K562 (cell line): ENCODE results near the gene MYO15B. TPM values are rescaled to one million over a fixed set of nuclear protein-coding genes. Genes with fewer than 3 reads are reported as not detected.

ENCODE experiments used
- ATAC-seq: fragments of 200-7000 bp; cut with Tn5 transposase; 3 replicates; pipeline ENCODE4 v1.9.1; 2020; ENCODE audit warnings: moderate library complexity
- BruUV-seq: library from RNA; stranded (reverse); fragments of 400-500 nt; replicated peaks from 2 replicates; lab custom pipeline; 2021; lab: Mats Ljungman, UMichigan
- CTCF ChIA-PET: fragments of 300-600 bp; formaldehyde crosslinking; extraction: SDS; loops from one replicate; lab custom pipeline; 2021; ENCODE audit warnings: low intra/inter-chr PET ratio; lab: Yijun Ruan, JAX
- POLR2A ChIA-PET: fragments of 300-600, 350-650 bp; sonication (Branson Sonifier 250); formaldehyde crosslinking; extraction: SDS; loops from one replicate; lab custom pipeline; 2021; ENCODE audit warnings: antibody characterized with exemption, inconsistent platforms; lab: Yijun Ruan, JAX
- DNase-seq, 4 experiments: peaks; one replicate each; pipeline versions ENCODE4 v3.0.0 to v3.0.0-alpha.2; 2011 to 2018; ENCODE audit warnings: low spot score in 3 of 4, mixed read lengths in 3 of 4; ENCODE audit errors: extremely low read depth in 1 of 4
- FAIRE-seq: peaks from 2 replicates; lab custom pipeline; 2011; peaks lifted over from hg19 to GRCh38; lab: Jason Lieb, UNC
- H2AFZ ChIP-seq: 2 replicates; pipeline ENCODE4 v1.6.0; 2011; ENCODE audit warnings: low read depth, low read length, control low read depth, inconsistent platforms
- H3K27ac ChIP-seq: fragments of 200-600 bp; 3 replicates; pipeline ENCODE4 v1.8.0; 2011; ENCODE audit warnings: low read depth, mild to moderate bottlenecking, control low read depth, inconsistent platforms, low read length, moderate library complexity, mixed read lengths; ENCODE audit errors: extremely low read depth
- H3K27me3 ChIP-seq, 2 experiments: fragments of 300-600 bp in 1 of 2; 2 replicates in 1 of 2; 3 replicates in 1 of 2; pipeline versions ENCODE4 v1.6.0 to v1.8.0; 2011; ENCODE audit warnings: inconsistent platforms in 2 of 2, low read length in 2 of 2, mild to moderate bottlenecking in 1 of 2, mixed read lengths in 1 of 2, moderate library complexity in 1 of 2; ENCODE audit not compliant: control insufficient read depth in 2 of 2, insufficient read depth in 2 of 2
- H3K36me3 ChIP-seq: fragments of 300-600 bp; 3 replicates; pipeline ENCODE4 v1.8.0; 2011; ENCODE audit warnings: mild to moderate bottlenecking, low read length, inconsistent platforms; ENCODE audit not compliant: control insufficient read depth, insufficient read depth
- H3K4me1 ChIP-seq, 2 experiments: fragments of 200-600 bp in 1 of 2; replicated peaks in 1 of 2; 2 replicates in 1 of 2; 3 replicates in 1 of 2; pipeline versions ENCODE4 v1.5.1 to v1.8.0; 2011; ENCODE audit warnings: inconsistent platforms in 2 of 2, low read length in 2 of 2, mild to moderate bottlenecking in 1 of 2, mixed read lengths in 1 of 2, moderate library complexity in 1 of 2; ENCODE audit not compliant: control insufficient read depth in 2 of 2, insufficient read depth in 2 of 2
- H3K4me2 ChIP-seq: 2 replicates; pipeline ENCODE4 v1.6.1; 2011; ENCODE audit warnings: low read length, control low read depth, inconsistent platforms, mixed read lengths; ENCODE audit not compliant: insufficient read depth
- H3K4me3 ChIP-seq: fragments of 200-600 bp; sonication (generic), shearing (Covaris generic); 2 replicates; pipeline ENCODE4 v1.5.1; 2016; ENCODE audit warnings: control low read depth, inconsistent platforms
- H3K79me2 ChIP-seq: fragments of 200-600 bp; 3 replicates; pipeline ENCODE4 v1.8.0; 2011; ENCODE audit warnings: low read length, inconsistent platforms; ENCODE audit not compliant: control insufficient read depth, insufficient read depth
- H3K9ac ChIP-seq, 2 experiments: 2 replicates each; pipeline versions ENCODE4 v1.6.0 to v1.6.1; 2011; ENCODE audit warnings: low read depth in 2 of 2, low read length in 2 of 2, control low read depth in 1 of 2, inconsistent platforms in 1 of 2, mild to moderate bottlenecking in 1 of 2, mixed read lengths in 1 of 2; ENCODE audit not compliant: insufficient read depth in 1 of 2
- H3K9me1 ChIP-seq: one replicate; pipeline ENCODE4 v1.6.0; 2011; ENCODE audit warnings: inconsistent platforms, mild to moderate bottlenecking, low read length, moderate library complexity; ENCODE audit not compliant: control insufficient read depth, insufficient read depth
- H3K9me3 ChIP-seq: replicated peaks from 2 replicates; pipeline ENCODE4 v1.5.1; 2011; ENCODE audit warnings: low read depth, low read length, inconsistent platforms; ENCODE audit not compliant: control insufficient read depth, insufficient read depth
- H4K20me1 ChIP-seq: replicated peaks from 2 replicates; pipeline ENCODE4 v1.6.1; 2011; ENCODE audit warnings: low read length, inconsistent platforms, mixed read lengths; ENCODE audit not compliant: control insufficient read depth, insufficient read depth
- ZC3H11A ChIP-seq: IDR thresholded peaks from 2 replicates; pipeline ENCODE4 v1.6.1; 2012; ENCODE audit warnings: low read depth, low read length, improper control_type of control experiment
- ZFP36 ChIP-seq: fragments of 150-350 bp; IDR thresholded peaks from 2 replicates; pipeline ENCODE4 v1.6.1; 2018; ENCODE audit warnings: low read length, low read depth; ENCODE audit not compliant: partially characterized antibody
- whole genome bisulfite sequencing: fragments of 100-300 bp; shearing (Covaris generic); methylation state at CpG from one replicate; pipeline ENCODE4 v1.1.6; 2016; ENCODE audit warnings: low coverage, mixed read lengths; ENCODE audit not compliant: insufficient coverage; ENCODE audit errors: missing lambda C conversion rate; 5-methylcytosine and 5-hydroxymethylcytosine counted together
- in situ Hi-C: fragments of 300-500 bp; cut with MboI; formaldehyde crosslinking; loops from 4 replicates; pipeline ENCODE4 v1.15.0; 2018; ENCODE audit warnings: inconsistent platforms, mixed read lengths
- intact Hi-C: fragments of 100-400 bp; cut with micrococcal nuclease; formaldehyde crosslinking; loops from 2 replicates; pipeline ENCODE4 v1.14.2; 2022
- polyA plus RNA-seq, 8 experiments: library from polyadenylated mRNA; depleted of rRNA in 4 of 8; stranded (reverse) in 5 of 8; unstranded in 3 of 8; fragments of >200 nt; fragmentation: Nextera tagmentation in 2 of 8; fragmentation: Illumina TruSeq in 1 of 8; extraction: Ambion mirVana in 2 of 8; extraction: Trizol in 1 of 8; gene quantifications; 2 replicates each; pipeline versions ENCODE4 v1.2.1 to v1.2.3, GENCODE V29; 2011 to 2014; ENCODE audit warnings: inconsistent platforms in 1 of 8, missing spikeins in 1 of 8
- total RNA-seq, 7 experiments: library from RNA; depleted of rRNA in 6 of 7; stranded (reverse); fragments of >200 nt in 6 of 7; fragmentation: Illumina TruSeq in 2 of 7; extraction: Trizol in 2 of 7; gene quantifications; 2 replicates each; pipeline versions ENCODE4 v1.2.1 to v1.2.3, GENCODE V29; 2011 to 2021; ENCODE audit warnings: low replicate concordance in 1 of 7
- TF ChIP-seq, protein P1 (sequence below): fragments of 250-450 bp; sonication (Bioruptor Pico); IDR thresholded peaks from 2 replicates; pipeline ENCODE4 v1.4.0; 2020; ENCODE audit warnings: mild to moderate bottlenecking, moderate library complexity

The MYO15B gene
- total and polyA plus RNA-seq, 9 of the 15 experiments (the other 6 are each of a cell fraction or from before 2014, with no cell fraction given): 0.05 to 3.1 (median 0.83) TPM; not detected in 2

DNA sequence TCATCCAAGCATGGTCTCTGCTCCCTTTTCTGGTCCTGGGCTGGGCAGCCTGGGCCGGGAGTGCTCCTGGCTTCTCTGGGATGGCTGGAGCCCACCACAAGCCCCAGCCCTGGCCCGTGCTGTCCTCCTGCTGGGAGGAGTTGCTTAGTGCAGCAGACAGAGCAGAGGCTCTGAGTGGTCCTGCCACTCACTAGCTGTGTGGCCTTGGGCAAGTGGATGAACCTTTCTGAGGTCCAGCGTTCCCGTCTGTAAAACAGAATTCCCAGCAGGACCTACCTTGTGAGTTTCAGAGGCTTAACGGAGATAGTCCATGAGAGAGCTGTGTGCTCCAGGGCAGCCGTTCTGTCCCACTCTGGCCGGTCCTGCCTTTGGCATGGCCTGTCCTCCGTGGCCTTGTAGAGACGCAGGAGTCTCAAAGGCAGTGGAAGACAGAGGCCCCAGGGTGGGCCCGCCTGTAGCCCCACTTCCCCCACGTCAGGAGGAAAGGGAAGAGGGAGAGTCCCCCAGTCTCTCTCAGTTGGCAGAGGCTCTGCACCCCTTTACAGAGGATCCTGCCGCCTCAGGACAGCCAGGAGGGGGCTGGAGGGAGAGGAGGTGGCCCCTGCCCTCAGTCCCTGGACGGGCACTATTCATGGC is 7.8 kb downstream of the MYO15B start:
- H3K36me3 ChIP-seq: no peaks in the 10 kb centered on the region
- no peak overlapping the region for H3K4me3 ChIP-seq
- TF ChIP-seq ZFP36 (peak; percentile 36), ZC3H11A (no peak)
- TF ChIP-seq, protein P1, sequence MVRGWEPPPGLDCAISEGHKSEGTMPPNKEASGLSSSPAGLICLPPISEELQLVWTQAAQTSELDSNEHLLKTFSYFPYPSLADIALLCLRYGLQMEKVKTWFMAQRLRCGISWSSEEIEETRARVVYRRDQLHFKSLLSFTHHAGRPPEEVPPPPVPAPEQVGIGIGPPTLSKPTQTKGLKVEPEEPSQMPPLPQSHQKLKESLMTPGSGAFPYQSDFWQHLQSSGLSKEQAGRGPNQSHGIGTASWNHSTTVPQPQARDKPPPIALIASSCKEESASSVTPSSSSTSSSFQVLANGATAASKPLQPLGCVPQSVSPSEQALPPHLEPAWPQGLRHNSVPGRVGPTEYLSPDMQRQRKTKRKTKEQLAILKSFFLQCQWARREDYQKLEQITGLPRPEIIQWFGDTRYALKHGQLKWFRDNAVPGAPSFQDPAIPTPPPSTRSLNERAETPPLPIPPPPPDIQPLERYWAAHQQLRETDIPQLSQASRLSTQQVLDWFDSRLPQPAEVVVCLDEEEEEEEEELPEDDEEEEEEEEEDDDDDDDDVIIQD (CRISPR knock-in tag): no peak
- H3K27me3 ChIP-seq: peaks cover 4 to 27% of the 10 kb centered on the region in 2 experiments; a peak in 4 of 5 replicates
- H2AFZ ChIP-seq: no peak overlapping the region
- 5% methylated on average over 13 of the region's 13 CpGs for WGBS
- FAIRE-seq: no peak
- no peaks in the 10 kb centered on the region for H3K9me3 ChIP-seq
- H3K9me1 ChIP-seq: no peaks in the 10 kb centered on the region
- no TSS peak for BruUV-seq
- no peak overlapping the region for H3K4me2 ChIP-seq
- H3K9ac ChIP-seq: peak overlapping the region in 1 of 2 experiments; percentile 36; a peak in 1 of 4 replicates
- in situ Hi-C loops: no loop called here
- CTCF ChIA-PET: no interaction called here
- POLR2A ChIA-PET: interaction anchor here (0.6 kb wide), 1 partner anchor 592 kb away, joined by 3 read pairs; no protein-coding TSS in a partner anchor
- H4K20me1 ChIP-seq: no peaks in the 10 kb centered on the region
- ATAC-seq: 0 out of 3 replicates have a peak, but pooled peaks have one; percentile 12
- H3K27ac ChIP-seq: no peak overlapping the region
- intact Hi-C loops: no loop called here
- peaks cover 0 to 25% of the 10 kb centered on the region in 2 experiments; a peak in 2 of 5 replicates for H3K4me1 ChIP-seq
- no peaks in the 10 kb centered on the region for H3K79me2 ChIP-seq
- no peak for DNase-seq
